Retina (tissue), 1 donor: ENCODE results near the gene SLC2A10.

Experiments used
- DNase-seq: peaks from one replicate; pipeline ENCODE4 v3.0.0-alpha.2; 2016

The SLC2A10 gene

DNA sequence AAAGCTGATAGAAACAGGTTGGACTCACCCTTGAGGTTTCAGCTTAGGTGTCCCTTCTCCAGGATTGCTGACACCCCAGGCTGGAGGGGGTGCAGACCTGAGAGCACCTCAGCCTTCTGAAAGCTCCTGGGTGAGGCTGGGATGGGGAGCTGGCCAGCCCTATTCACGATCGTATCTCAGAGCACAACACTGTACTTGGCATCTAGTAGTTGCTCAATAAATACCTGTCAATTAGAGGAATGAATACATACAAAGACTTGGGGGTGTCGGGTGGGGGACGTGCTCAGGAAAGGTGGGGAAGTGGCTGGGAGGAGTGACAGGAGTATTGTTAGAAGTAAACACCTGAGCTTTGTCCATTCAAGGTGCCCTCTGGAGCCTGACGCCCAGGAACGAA, 61.7 kb downstream of the SLC2A10 start:
- no peak for DNase-seq

DNA sequence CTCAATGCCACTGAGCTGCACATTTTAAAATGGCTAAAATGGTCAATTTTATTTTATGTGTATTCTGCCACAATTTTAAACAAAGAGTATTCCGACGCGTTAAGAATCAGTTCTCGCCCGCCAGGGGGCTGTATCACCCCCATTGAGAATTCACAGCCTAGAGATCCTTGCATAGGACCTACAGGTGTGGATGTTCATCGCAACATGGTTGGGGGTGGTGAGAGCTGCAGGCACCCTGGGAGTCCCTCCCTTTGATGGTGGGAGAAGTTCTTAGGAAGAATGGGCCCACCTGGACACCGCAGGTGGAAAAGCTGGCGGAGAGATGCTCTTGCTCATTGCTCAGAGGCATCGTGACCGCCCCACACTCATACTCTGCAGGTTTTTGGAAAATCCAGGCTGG, 63.5 kb downstream of the SLC2A10 start:
- DNase-seq: no peak

DNA sequence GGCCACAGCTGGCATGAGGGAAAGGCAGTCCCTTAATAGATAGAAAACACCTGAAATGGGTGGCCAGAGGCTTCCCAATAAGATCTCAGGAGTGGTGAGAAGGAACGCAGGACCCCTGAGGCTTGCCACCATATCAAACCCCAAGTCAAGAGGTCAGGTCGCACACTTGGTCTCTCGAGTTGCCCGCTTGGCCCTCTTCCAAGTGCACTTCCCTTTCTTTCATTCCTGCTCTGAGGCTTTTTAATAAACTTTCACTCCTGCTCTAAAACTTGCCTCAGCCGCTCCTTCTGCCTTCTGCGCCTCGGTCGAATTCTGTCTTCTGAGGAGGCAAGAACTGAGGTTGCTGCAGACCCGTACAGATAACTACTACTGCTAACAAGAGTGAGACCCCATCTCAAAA, 64.2 kb downstream of the SLC2A10 start:
- no peak for DNase-seq

DNA sequence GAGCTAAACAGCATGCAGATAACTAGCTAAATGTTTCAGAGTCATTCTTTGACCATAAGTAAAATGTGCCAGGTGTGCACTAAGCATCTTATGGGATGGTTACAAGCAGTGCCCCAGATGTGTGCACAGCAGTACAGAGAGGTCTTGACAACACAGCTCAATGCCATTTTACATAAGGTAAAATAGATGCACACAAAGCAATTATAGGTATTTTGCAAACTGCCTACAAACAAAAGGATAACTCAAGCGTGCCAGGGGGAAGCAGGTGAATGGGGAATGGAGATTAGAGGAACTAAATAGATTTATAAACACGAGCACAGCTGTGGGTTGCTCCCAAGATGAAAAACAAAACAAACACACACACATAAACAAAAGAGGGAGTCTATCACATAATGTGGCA, 64.8 kb downstream of the SLC2A10 start:
- DNase-seq: no peak

DNA sequence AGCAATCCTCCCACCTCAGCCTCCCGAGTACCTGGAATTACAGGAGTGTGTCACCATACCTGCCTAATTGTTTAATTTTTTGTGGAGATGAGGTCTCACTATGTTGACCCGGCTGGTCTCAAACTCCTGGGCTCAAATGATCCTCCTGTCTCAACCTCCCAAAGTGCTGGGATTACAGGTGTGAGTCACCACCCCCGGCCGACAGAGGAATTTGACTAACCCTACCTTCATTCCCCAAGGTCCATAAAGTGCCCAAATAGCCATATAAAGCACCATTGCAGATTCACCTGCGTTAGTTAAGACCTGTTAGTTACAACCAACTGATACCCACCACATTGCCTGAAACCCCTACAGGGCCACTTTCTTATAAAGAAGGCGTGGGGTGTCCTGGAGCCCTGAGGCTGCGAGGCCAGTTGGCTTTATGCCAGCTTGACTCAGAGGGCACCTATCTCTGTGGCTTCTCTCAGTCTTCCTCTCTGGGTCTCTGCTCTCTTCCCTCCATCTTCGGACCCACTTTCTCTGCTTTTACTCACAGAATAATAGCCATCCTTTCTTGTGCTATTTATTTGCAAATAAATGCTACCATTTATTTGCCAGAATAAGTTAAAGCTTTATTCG, 65.6 kb downstream of the SLC2A10 start:
- DNase-seq: no peak

DNA sequence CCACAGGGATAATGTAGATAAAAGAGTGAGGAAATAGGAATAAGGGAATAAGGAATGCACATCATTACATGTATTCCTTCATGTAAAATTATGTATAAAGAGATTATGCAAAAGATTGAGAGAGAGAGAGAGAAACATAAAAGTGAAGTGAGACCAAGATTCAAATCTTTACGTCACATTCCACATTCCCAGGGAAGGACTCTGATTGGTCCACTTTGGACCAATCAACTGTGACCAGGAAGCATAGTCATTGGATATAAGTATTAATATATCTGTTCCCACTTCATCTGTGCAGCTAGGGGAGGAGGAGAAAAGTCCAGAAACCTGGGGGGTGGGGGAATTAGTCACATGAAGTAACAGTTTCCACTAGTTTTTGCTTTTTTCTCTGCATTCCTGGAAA, 66.4 kb downstream of the SLC2A10 start:
- no peak for DNase-seq

DNA sequence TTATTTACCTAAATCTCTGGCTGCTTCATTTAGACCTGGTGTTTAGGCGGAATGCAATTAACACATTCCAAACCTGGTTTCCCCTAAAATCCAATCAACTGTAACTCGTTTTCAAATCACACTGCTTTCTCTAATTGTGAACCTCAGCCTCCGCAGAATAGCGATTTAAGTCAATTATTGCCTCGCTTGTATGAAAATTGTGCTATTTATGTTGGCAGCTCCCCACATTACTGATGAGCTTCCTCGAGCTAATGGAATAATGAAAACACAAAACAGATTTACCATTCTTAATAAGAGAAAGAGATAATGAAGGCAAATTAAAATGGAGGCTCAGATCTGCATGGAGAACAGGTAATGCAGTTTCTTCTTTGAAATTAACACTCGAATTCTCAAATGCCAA, 67.9 kb downstream of the SLC2A10 start:
- DNase-seq: no peak

DNA sequence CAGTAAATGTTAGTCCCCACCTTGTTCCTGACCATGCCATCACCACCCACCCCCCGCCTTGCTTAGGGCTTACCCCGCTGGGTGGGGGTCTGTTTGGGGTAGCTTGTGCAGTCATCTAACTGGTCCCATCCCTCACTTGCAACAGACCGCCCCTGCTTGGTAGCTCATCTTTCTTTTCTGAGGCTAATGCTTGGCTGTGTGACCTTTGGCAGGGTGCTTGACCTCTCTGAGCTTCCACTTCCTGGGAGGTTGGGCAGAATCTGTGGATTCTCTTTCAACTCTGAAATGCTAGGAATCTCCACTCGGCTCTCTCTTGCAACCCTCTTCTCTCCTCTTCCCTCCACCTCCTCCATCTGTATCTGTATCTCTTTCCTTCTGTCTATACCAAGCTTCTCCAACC, 70.4 kb downstream of the SLC2A10 start:
- no peak for DNase-seq

DNA sequence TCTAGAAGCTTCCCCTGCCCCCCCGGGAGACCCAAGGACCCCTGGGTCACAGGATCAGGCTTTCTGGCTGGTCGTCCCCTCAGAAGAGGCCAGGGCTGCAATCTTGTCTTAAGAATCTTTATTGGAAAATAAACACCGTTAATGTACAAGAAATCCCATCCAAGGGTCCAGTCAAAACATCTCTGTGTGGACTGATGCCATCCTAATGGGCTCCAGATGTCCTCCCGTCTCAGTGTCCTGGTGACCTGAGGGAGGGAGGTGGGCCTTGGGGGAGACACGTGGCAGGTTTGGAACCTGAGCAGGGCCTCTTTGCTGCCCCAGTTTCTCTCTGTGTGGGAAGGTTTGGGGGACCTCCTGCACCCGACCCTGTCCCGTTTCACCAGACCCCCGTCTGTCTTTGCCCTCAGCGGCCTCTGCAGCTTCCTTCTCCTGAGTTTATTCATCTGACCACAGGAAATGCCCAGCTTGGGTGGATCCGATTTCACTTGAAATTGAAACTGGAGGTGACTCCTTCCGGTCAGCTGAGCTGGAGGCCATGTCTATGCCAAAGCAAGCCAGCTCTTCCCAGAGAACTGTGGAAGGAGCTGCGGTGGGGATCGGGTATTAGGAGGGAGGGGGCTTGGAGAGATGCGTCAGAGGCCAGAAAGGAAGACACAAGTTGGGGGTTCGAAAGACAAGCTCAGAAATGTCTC, 75.1 kb downstream of the SLC2A10 start:
- no peak for DNase-seq
